Measurements from ENCODE around the gene RTTN.

RTTN gene

GRCh38 chr18:70028084-70028483, 177.4 kb downstream of the RTTN start (continued):
- TF ChIP-seq POU6F1 (CRISPR knock-in tag; IDR thresholded peaks at IDR 0.05; ENCODE audit: borderline replicate concordance, low read depth) (no peak), BACH2 (CRISPR knock-in tag; IDR thresholded peaks at IDR 0.05; ENCODE audit: borderline replicate concordance) (no peak), TCF4 (CRISPR knock-in tag; IDR thresholded peaks at IDR 0.05; ENCODE audit: borderline replicate concordance) (no peak), PPARA (CRISPR knock-in tag; IDR thresholded peaks at IDR 0.05; ENCODE audit: borderline replicate concordance) (no peak)
- TF ChIP-seq, protein P1, sequence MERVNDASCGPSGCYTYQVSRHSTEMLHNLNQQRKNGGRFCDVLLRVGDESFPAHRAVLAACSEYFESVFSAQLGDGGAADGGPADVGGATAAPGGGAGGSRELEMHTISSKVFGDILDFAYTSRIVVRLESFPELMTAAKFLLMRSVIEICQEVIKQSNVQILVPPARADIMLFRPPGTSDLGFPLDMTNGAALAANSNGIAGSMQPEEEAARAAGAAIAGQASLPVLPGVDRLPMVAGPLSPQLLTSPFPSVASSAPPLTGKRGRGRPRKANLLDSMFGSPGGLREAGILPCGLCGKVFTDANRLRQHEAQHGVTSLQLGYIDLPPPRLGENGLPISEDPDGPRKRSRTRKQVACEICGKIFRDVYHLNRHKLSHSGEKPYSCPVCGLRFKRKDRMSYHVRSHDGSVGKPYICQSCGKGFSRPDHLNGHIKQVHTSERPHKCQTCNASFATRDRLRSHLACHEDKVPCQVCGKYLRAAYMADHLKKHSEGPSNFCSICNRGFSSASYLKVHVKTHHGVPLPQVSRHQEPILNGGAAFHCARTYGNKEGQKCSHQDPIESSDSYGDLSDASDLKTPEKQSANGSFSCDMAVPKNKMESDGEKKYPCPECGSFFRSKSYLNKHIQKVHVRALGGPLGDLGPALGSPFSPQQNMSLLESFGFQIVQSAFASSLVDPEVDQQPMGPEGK (CRISPR knock-in tag; IDR thresholded peaks at IDR 0.05; ENCODE audit: borderline replicate concordance) = no peak

DNA sequence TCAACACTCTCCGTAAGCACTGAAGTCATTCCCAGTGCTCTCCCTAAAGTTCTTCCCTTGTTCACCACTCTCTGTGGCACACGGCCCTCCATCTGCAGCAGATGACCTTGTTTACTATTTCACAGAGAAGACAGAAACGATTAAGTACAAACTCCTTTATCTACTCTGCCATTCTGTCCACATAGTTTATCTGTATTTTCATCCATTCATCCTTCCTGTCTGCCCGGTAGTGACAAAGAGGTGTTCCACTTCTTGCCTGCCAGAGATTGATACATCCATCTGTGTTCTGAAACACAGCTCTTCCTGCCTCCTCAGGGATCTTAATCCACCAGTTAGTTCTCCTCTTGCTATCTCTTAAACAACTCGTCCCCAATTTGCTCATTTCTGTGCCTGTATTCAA, 179.9 kb downstream of the RTTN start:
- no peak for ATAC-seq
- TF ChIP-seq TSHZ2 (CRISPR knock-in tag; IDR thresholded peaks at IDR 0.05) (no peak), OSR1 (CRISPR knock-in tag; IDR thresholded peaks at IDR 0.05) (no peak), ZNF70 (CRISPR knock-in tag; IDR thresholded peaks at IDR 0.05) (no peak), CSRNP3 (CRISPR knock-in tag; IDR thresholded peaks at IDR 0.05) (no peak), ISL1 (CRISPR knock-in tag; IDR thresholded peaks at IDR 0.05) (no peak), BACH2 (CRISPR knock-in tag; IDR thresholded peaks at IDR 0.05; ENCODE audit: borderline replicate concordance) (no peak), ZC3H10 (CRISPR knock-in tag; IDR thresholded peaks at IDR 0.05) (no peak), ZNF8 (CRISPR knock-in tag; IDR thresholded peaks at IDR 0.05) (no peak), ARNTL (CRISPR knock-in tag; IDR thresholded peaks at IDR 0.05; ENCODE audit: borderline replicate concordance, low read depth) (no peak), ZFP3 (CRISPR knock-in tag; IDR thresholded peaks at IDR 0.05) (no peak)
- TF ChIP-seq, protein P2, sequence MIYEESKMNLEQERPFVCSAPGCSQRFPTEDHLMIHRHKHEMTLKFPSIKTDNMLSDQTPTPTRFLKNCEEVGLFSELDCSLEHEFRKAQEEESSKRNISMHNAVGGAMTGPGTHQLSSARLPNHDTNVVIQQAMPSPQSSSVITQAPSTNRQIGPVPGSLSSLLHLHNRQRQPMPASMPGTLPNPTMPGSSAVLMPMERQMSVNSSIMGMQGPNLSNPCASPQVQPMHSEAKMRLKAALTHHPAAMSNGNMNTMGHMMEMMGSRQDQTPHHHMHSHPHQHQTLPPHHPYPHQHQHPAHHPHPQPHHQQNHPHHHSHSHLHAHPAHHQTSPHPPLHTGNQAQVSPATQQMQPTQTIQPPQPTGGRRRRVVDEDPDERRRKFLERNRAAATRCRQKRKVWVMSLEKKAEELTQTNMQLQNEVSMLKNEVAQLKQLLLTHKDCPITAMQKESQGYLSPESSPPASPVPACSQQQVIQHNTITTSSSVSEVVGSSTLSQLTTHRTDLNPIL (CRISPR knock-in tag; IDR thresholded peaks at IDR 0.05; ENCODE audit: low read depth) = no peak

- no peak for ATAC-seq
- no peak for TF ChIP-seq POU6F1 (CRISPR knock-in tag; IDR thresholded peaks at IDR 0.05; ENCODE audit: borderline replicate concordance, low read depth)
- TF ChIP-seq, protein P1 (CRISPR knock-in tag; IDR thresholded peaks at IDR 0.05; ENCODE audit: borderline replicate concordance) = no peak
- TF ChIP-seq TCF4 (CRISPR knock-in tag; IDR thresholded peaks at IDR 0.05; ENCODE audit: borderline replicate concordance) = no peak
- no peak for TF ChIP-seq TOX (CRISPR knock-in tag; IDR thresholded peaks at IDR 0.05; ENCODE audit: borderline replicate concordance)
- TF ChIP-seq CSRNP3 (CRISPR knock-in tag; IDR thresholded peaks at IDR 0.05) = no peak
- no peak for TF ChIP-seq GLIS3 (CRISPR knock-in tag; IDR thresholded peaks at IDR 0.05)
- no peak for TF ChIP-seq TSHZ2 (CRISPR knock-in tag; IDR thresholded peaks at IDR 0.05)
- TF ChIP-seq OSR1 (CRISPR knock-in tag; IDR thresholded peaks at IDR 0.05) = no peak
- TF ChIP-seq ESRRG (CRISPR knock-in tag; IDR thresholded peaks at IDR 0.05) = no peak
- no peak for TF ChIP-seq ZC3H10 (CRISPR knock-in tag; IDR thresholded peaks at IDR 0.05)
- TF ChIP-seq RARB (CRISPR knock-in tag; IDR thresholded peaks at IDR 0.05) = no peak
These were observed 180.7 kb downstream of the RTTN start for GRCh38 chr18:70024829-70025228.
